Heart right ventricle (tissue), 16 donors: Measurements from ENCODE around the gene HPCA. TPM values are rescaled to one million over a fixed set of nuclear protein-coding genes. Genes with fewer than 3 reads are reported as not detected.

Source experiments
- ATAC-seq, 8 donors: fragments of 200-7000 bp; cut with Tn5 transposase; one replicate each; pipeline ENCODE4 v1.9.1; 2020; ENCODE audit warnings: mild to moderate bottlenecking in 8 of 8, moderate library complexity in 8 of 8, moderate number of reproducible peaks in 1 of 8
- DNase-seq, 2 donors: peaks; one replicate each; pipeline ENCODE4 v3.0.0-alpha.2; 2020
- H3K27ac ChIP-seq, 10 donors: fragments of 200-600 bp; sonication (generic) in 2 of 10; one replicate each; pipeline versions ENCODE4 v1.5.0 to v1.8.0; 2020 to 2022; ENCODE audit warnings: mild to moderate bottlenecking in 3 of 10
- H3K27me3 ChIP-seq, 7 donors: fragments of 200-600 bp; one replicate each; pipeline ENCODE4 v1.8.0; 2021 to 2022; ENCODE audit warnings: mild to moderate bottlenecking in 2 of 7
- H3K36me3 ChIP-seq, 9 donors: fragments of 200-600 bp; sonication (generic) in 1 of 9; one replicate each; pipeline versions ENCODE4 v1.5.0 to v1.8.0; 2020 to 2022; ENCODE audit warnings: mild to moderate bottlenecking in 2 of 9
- H3K4me1 ChIP-seq, 9 donors: fragments of 200-600 bp; sonication (generic) in 1 of 9; one replicate each; pipeline versions ENCODE4 v1.5.0 to v1.8.0; 2020 to 2022; ENCODE audit warnings: mild to moderate bottlenecking in 4 of 9
- H3K4me3 ChIP-seq, 10 donors: fragments of 200-600 bp; sonication (generic) in 2 of 10; one replicate each; pipeline versions ENCODE4 v1.5.0 to v1.8.0; 2020 to 2022; ENCODE audit warnings: mild to moderate bottlenecking in 7 of 10, moderate library complexity in 2 of 10
- H3K9me3 ChIP-seq, 11 donors: fragments of 200-600 bp in 10 of 11; sonication (generic) in 2 of 11; one replicate each; pipeline versions ENCODE4 v1.5.0 to v1.8.0; 2013 to 2022; ENCODE audit warnings: mild to moderate bottlenecking in 2 of 11, control low read depth in 1 of 11, moderate library complexity in 1 of 11
- CTCF ChIP-seq, 9 donors: fragments of 200-600 bp; sonication (generic) in 2 of 9; IDR thresholded peaks; one replicate each; pipeline versions ENCODE4 v1.5.0 to v1.8.0; 2021 to 2022; ENCODE audit warnings: antibody characterized with exemption in 9 of 9, mild to moderate bottlenecking in 5 of 9, moderate library complexity in 1 of 9
- WGBS, 2 donors: extraction: QIAGEN DNeasy Blood & Tissue Kit; methylation state at CpG; one replicate each; pipeline ENCODE4 v1.1.7; 2013; ENCODE audit warnings: inconsistent platforms in 1 of 2; 5-methylcytosine and 5-hydroxymethylcytosine counted together
- intact Hi-C, 10 donors: fragments of 100-400 bp; cut with DNase I; formaldehyde crosslinking; loops; one replicate each; pipeline versions ENCODE4 v1.11.1 to v1.14.2; 2022
- polyA plus RNA-seq, 2 donors: library from polyadenylated mRNA; stranded (reverse); fragments of 200-250 nt; gene quantifications; one replicate each; pipeline ENCODE4 v1.2.3, GENCODE V29; 2013
- total RNA-seq, 10 donors: library from RNA; stranded (reverse); fragmentation: NEBNext Ultra II Directional in 3 of 10; extraction: Animal tissue kit (Norgen Biotek cat#: 25700) in 3 of 10; gene quantifications; one replicate each; pipeline versions ENCODE4 v1.2.1 to v1.2.4, GENCODE V29; 2021 to 2023
- donor health status: Arrhythmogenic right ventricular cardiomyopathy.
- donor health status: ischemic (EF 13 %, LVEDD 7.1; RV severe dilation, severe dysfunction).
- donor health status: healthy with polysubstance abuse.
- donor health status: DM: no; HTN: yes; CAD: no.
- donor health status: DM: no; HTN: no; CAD: no.
- donor health status: ischemic (EF 25% LVEDD 6.9; RV normal size, moderate dysfunction).
- donor health status: ischemic (EF 25% LVEDD 5.7; RV mildly dilated, moderate dysfunction).
- donor health status: healthy.
- donor health status: DM: yes; HTN: yes; CAD: no.
- donor health status: Ischemic cardiomyopathy.
- donor health status: ischemic (EF 35%, LVEDD 5.7; RV mildly dilated, moderate dysfunction).
- donor health status: nonischemic (EF 11% LVEDD 7.7; RV severe dilation, severe dysfunction).
- donor health status: DM: yes; HTN: yes; CAD: no.
- donor health status: PGD.
- donor health status: ischemic (EF 29% LVEDD 5.4; RV normal size, mild dysfunction).
- donor health status: nonischemic (EF 23%, LVEDD 6.1; RV moderate dilation, normal function).

The HPCA gene
- total and polyA plus RNA-seq, 12 donors = not detected

GRCh38 chr1:32889731-32890278 is 3.5 kb downstream of the HPCA start:
- 77% methylated on average over 3 of the region's 3 CpGs for WGBS, 2 donors
- TF ChIP-seq CTCF (IDR thresholded peaks at IDR 0.05) = no peak

GRCh38 chr1:32890516-32891240 is 4.4 kb downstream of the HPCA start:
- ATAC-seq (no peak), DNase-seq (no peak)
- Histone ChIP-seq H3K9me3 (no peaks in the 10 kb centered on the region), H3K27me3 (peaks cover 18 to 87% (median 66%) of the 10 kb centered on the region in 7 donors), H3K27ac (no peak overlapping the region), H3K4me1 (peaks cover 2 to 22% (median 12%) of the 10 kb centered on the region in 9 donors), H3K4me3 (no peak overlapping the region), H3K36me3 (no peaks in the 10 kb centered on the region)
- WGBS, 2 donors = 87 to 88% methylated on average over 7 of the region's 7 CpGs
- no peak for TF ChIP-seq CTCF (IDR thresholded peaks at IDR 0.05)
- intact Hi-C loops = no loop called here

More at GRCh38 chr1:32889731-32890278, 3.5 kb downstream of the HPCA start:
- no peaks in the 10 kb centered on the region for H3K9me3 ChIP-seq
- no peak for DNase-seq
- intact Hi-C loops = no loop called here
- no peaks in the 10 kb centered on the region for H3K36me3 ChIP-seq
- no peak overlapping the region for H3K4me3 ChIP-seq
- peaks cover 18 to 90% (median 74%) of the 10 kb centered on the region in 7 donors for H3K27me3 ChIP-seq
- H3K27ac ChIP-seq = no peak overlapping the region
- no peak for ATAC-seq
- H3K4me1 ChIP-seq = peaks cover 2 to 22% (median 12%) of the 10 kb centered on the region in 9 donors

- Histone ChIP-seq H3K36me3 (no peaks in the 10 kb centered on the region), H3K4me1 (peaks cover 2 to 17% (median 10%) of the 10 kb centered on the region in 9 donors), H3K4me3 (no peak overlapping the region), H3K27ac (no peak overlapping the region), H3K9me3 (no peaks in the 10 kb centered on the region), H3K27me3 (peaks cover 18 to 81% (median 61%) of the 10 kb centered on the region in 7 donors)
- WGBS, 2 donors = 90 to 100% methylated on average over 1 of the region's 1 CpG
- no peak for ATAC-seq
- DNase-seq = no peak
- TF ChIP-seq CTCF (IDR thresholded peaks at IDR 0.05) = no peak
- intact Hi-C loops = no loop called here
Observed at GRCh38 chr1:32891241-32891570, 4.9 kb downstream of the HPCA start.

- ATAC-seq (no peak), DNase-seq (no peak)
- Histone ChIP-seq H3K27me3 (peaks cover 18 to 77% (median 57%) of the 10 kb centered on the region in 7 donors), H3K9me3 (no peaks in the 10 kb centered on the region), H3K27ac (no peak overlapping the region), H3K36me3 (no peaks in the 10 kb centered on the region), H3K4me3 (no peak overlapping the region), H3K4me1 (peaks cover 2 to 13% (median 9%) of the 10 kb centered on the region in 9 donors)
- no peak for TF ChIP-seq CTCF (IDR thresholded peaks at IDR 0.05)
- intact Hi-C loops = no loop called here
- whole genome bisulfite sequencing, 2 donors = 88 to 91% methylated on average over 3 of the region's 3 CpGs
Observed at GRCh38 chr1:32891630-32892029, 5.3 kb downstream of the HPCA start.
